Measurements from ENCODE around the gene NEU3. TPM values are rescaled to one million over a fixed set of nuclear protein-coding genes. Genes with fewer than 3 reads are reported as not detected.
"Not testable (repeated sequence)": the region's sequence is repeated elsewhere in the genome, so short reads cannot be mapped to it uniquely, and the experiment has no call there.

Gene NEU3
- total RNA-seq, 4 donors from 2014 or later: 2.6 to 11.7 (median 3.9) TPM

- H3K4me3 ChIP-seq: no peak overlapping the region
- no peak overlapping the region for H3K27ac ChIP-seq
- peaks cover 0 to 5% (median 2%) of the 10 kb centered on the region in 4 donors for H3K4me1 ChIP-seq
- no peak for DNase-seq
- H3K9me3 ChIP-seq: no peaks in the 10 kb centered on the region
- WGBS, 2 donors (ENCODE audit: low coverage in 1 of 2): 56 to 74% methylated on average over 3 of the region's 3 CpGs
- H3K27me3 ChIP-seq: no peaks in the 10 kb centered on the region
- H3K36me3 ChIP-seq: peaks cover 0 to 4% (median under 1%) of the 10 kb centered on the region in 4 donors
- in situ Hi-C loops (cut with MboI; ENCODE audit: low pct_ligation_motif_present in 1 of 4, low pct_unique_long_range_greater_than_20kb in 1 of 4, low sequenced_read_pairs in 3 of 4) (no loop called here), intact Hi-C loops (cut with DNase I; ENCODE audit: low total_unique reads) (no loop called here)
- TF ChIP-seq POLR2AphosphoS5 (IDR thresholded peaks at IDR 0.05) (no peak), CTCF (IDR thresholded peaks at IDR 0.05) (no peak), POLR2A (IDR thresholded peaks at IDR 0.05) (no peak), EP300 (IDR thresholded peaks at IDR 0.05; ENCODE audit: low read depth) (no peak)
Measured at GRCh38 chr11:74984070-74984469, 4.7 kb upstream of the NEU3 start.

DNA sequence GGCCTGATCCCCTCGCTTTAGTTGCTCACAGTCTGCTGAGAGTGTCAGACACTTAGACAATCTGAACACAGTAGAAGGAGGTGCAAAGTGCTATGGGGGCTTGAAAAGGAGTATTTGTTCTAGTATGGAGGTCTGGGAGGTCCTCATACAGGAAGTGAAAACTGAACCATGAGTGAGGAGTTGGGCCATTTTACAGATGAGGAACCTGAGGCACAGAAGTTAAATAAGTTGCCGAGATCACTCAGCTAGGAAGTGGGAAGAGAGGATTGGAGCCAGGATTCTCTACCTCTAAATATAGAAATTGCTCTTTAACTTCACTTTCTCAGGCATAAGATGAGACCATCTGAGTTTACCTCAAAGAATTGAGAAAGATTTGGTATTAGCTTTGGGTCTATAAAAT is 4.0 kb upstream of the NEU3 start:
- Histone ChIP-seq H3K36me3 (peaks cover 0 to 2% (median 0%) of the 10 kb centered on the region in 4 donors), H3K4me1 (peaks cover 0 to 11% (median 5%) of the 10 kb centered on the region in 4 donors), H3K4me3 (no peak overlapping the region), H3K27me3 (no peaks in the 10 kb centered on the region), H3K9me3 (no peaks in the 10 kb centered on the region), H3K27ac (no peak overlapping the region)
- TF ChIP-seq EP300 (IDR thresholded peaks at IDR 0.05; ENCODE audit: low read depth) (no peak), CTCF (IDR thresholded peaks at IDR 0.05) (no peak), POLR2AphosphoS5 (IDR thresholded peaks at IDR 0.05) (no peak), POLR2A (IDR thresholded peaks at IDR 0.05) (no peak)
- in situ Hi-C loops (cut with MboI; ENCODE audit: low pct_ligation_motif_present in 1 of 4, low pct_unique_long_range_greater_than_20kb in 1 of 4, low sequenced_read_pairs in 3 of 4): no loop called here
- intact Hi-C loops (cut with DNase I; ENCODE audit: low total_unique reads): no loop called here
- 86% methylated on average over 2 of the region's 2 CpGs; no CpG with 5 or more reads in 1 of the 2 donors for WGBS, 2 donors (ENCODE audit: low coverage in 1 of 2)
- DNase-seq: no peak

DNA sequence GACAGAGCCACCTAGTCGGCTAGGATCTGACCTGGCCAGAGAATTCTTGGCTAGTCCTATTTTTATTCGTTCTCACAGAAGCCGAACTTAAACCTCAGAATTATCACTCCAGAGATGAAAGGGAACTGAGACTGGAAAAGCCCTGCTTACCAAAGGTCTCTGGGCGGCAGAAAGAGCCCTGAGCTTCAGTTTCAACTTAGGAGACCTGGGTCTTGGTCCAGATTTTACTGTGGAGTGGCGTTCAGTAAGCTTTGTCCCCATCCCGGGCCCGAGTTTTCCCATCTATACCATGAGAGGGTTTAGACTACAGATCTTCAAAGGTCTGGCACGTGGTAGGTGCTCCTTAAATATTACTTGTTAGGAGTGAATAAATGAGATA is 516 bp downstream of the NEU3 start:
- Histone ChIP-seq H3K4me3 (peak overlapping the region; percentile 62 to 72 (median 66)), H3K4me1 (peaks cover 0 to 19% (median 5%) of the 10 kb centered on the region in 4 donors), H3K36me3 (no peaks in the 10 kb centered on the region), H3K27ac (peak overlapping the region; percentile 75 to 79 (median 78)), H3K27me3 (no peaks in the 10 kb centered on the region), H3K9me3 (no peaks in the 10 kb centered on the region)
- in situ Hi-C loops (cut with MboI; ENCODE audit: low pct_ligation_motif_present in 1 of 4, low pct_unique_long_range_greater_than_20kb in 1 of 4, low sequenced_read_pairs in 3 of 4): no loop called here
- intact Hi-C loops (cut with DNase I; ENCODE audit: low total_unique reads): no loop called here
- WGBS, 2 donors (ENCODE audit: low coverage in 1 of 2): 6 to 37% methylated on average over 3 to 8 of the region's 8 CpGs
- TF ChIP-seq EP300 (IDR thresholded peaks at IDR 0.05; ENCODE audit: low read depth) (no peak), CTCF (IDR thresholded peaks at IDR 0.05) (no peak), POLR2A (IDR thresholded peaks at IDR 0.05) (no peak), POLR2AphosphoS5 (IDR thresholded peaks at IDR 0.05) (no peak)
- no peak for DNase-seq

DNA sequence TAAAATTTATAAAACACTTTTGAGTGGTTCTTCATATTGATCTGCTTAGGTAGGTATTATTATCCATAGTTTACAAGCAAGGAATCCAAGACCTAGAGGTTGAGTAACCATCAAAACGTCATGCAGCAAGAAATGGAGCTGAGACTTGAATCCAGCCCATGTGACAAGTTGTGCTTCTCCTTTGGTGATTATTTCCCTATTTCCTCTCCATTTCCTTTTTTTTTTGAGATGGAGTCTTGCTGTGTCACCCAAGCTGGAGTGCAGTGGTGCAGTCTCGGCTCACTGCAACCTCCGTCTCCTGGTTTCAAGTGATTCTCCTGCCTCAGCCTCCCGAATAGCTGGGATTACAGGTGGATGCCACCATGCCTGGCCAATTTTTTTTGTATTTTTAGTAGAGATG is 1.4 kb downstream of the NEU3 start:
- in situ Hi-C loops (cut with MboI; ENCODE audit: low pct_ligation_motif_present in 1 of 4, low pct_unique_long_range_greater_than_20kb in 1 of 4, low sequenced_read_pairs in 3 of 4); intact Hi-C loops (cut with DNase I; ENCODE audit: low total_unique reads); H3K36me3 ChIP-seq; H3K4me3 ChIP-seq; DNase-seq; H3K27me3 ChIP-seq; H3K9me3 ChIP-seq; H3K27ac ChIP-seq: not testable (repeated sequence)
- H3K4me1 ChIP-seq: peaks cover 0 to 19% (median 5%) of the 10 kb centered on the region in 4 donors
- 90 to 92% methylated on average over 4 of the region's 4 CpGs for WGBS, 2 donors (ENCODE audit: low coverage in 1 of 2)

GRCh38 chr11:74990941-74991340 is 2.2 kb downstream of the NEU3 start:
- no peak for TF ChIP-seq EP300 (IDR thresholded peaks at IDR 0.05; ENCODE audit: low read depth)
- no peak for TF ChIP-seq POLR2A (IDR thresholded peaks at IDR 0.05)
- no peak for TF ChIP-seq CTCF (IDR thresholded peaks at IDR 0.05)
- no peak for TF ChIP-seq POLR2AphosphoS5 (IDR thresholded peaks at IDR 0.05)
- DNase-seq: no peak
- Histone ChIP-seq H3K4me3 (no peak overlapping the region), H3K27ac (no peak overlapping the region), H3K4me1 (peaks cover 0 to 19% (median 5%) of the 10 kb centered on the region in 4 donors), H3K36me3 (no peaks in the 10 kb centered on the region), H3K9me3 (no peaks in the 10 kb centered on the region), H3K27me3 (no peaks in the 10 kb centered on the region)
- in situ Hi-C loops (cut with MboI; ENCODE audit: low pct_ligation_motif_present in 1 of 4, low pct_unique_long_range_greater_than_20kb in 1 of 4, low sequenced_read_pairs in 3 of 4): no loop called here
- 33 to 68% methylated on average over 1 of the region's 1 CpG for WGBS, 2 donors (ENCODE audit: low coverage in 1 of 2)
- intact Hi-C loops (cut with DNase I; ENCODE audit: low total_unique reads): no loop called here

Measured in transverse colon (tissue), 4 donors.